Measurements from ENCODE around the gene EDA. TPM values are rescaled to one million over a fixed set of nuclear protein-coding genes. Genes with fewer than 3 reads are reported as not detected.

EDA gene
- polyA plus RNA-seq (ENCODE audit: insufficient read length in 3 of 3) = 1 to 10 TPM; 5.8 to 6.3 (median 6.1) TPM

GRCh38 chrX:69615779-69616456 is at the start of gene EDA:
TSS of gene EDA (plus strand) at chrX:69616113.
- peak in 2 of 3 donors; percentile 63 to 78 for DNase-seq (ENCODE audit: low read depth in 3 of 3, low spot score in 2 of 3)

- DNase-seq (ENCODE audit: low read depth in 3 of 3, low spot score in 2 of 3) = no peak
Measured at GRCh38 chrX:69568828-69569227, 47.1 kb upstream of the EDA start.

GRCh38 chrX:69597399-69597798 is 18.5 kb upstream of the EDA start:
- DNase-seq (ENCODE audit: low read depth in 3 of 3, low spot score in 2 of 3) = no peak

- DNase-seq (ENCODE audit: low read depth in 3 of 3, low spot score in 2 of 3) = no peak
Measured at GRCh38 chrX:69600182-69600581, 15.7 kb upstream of the EDA start.

- no peak for DNase-seq (ENCODE audit: low read depth in 3 of 3, low spot score in 2 of 3)
Measured at GRCh38 chrX:69603566-69604194, 12.2 kb upstream of the EDA start.

- DNase-seq (ENCODE audit: low read depth in 3 of 3, low spot score in 2 of 3) = no peak
Measured at GRCh38 chrX:69605521-69605920, 10.4 kb upstream of the EDA start.

GRCh38 chrX:69607616-69608015 is 8.3 kb upstream of the EDA start:
- DNase-seq (ENCODE audit: low read depth in 3 of 3, low spot score in 2 of 3) = no peak

- DNase-seq (ENCODE audit: low read depth in 3 of 3, low spot score in 2 of 3) = no peak
Measured at GRCh38 chrX:69613946-69614345, 2.0 kb upstream of the EDA start.

GRCh38 chrX:69614886-69615285 is 1.0 kb upstream of the EDA start:
- DNase-seq (ENCODE audit: low read depth in 3 of 3, low spot score in 2 of 3) = no peak

- DNase-seq (ENCODE audit: low read depth in 3 of 3, low spot score in 2 of 3) = no peak
Measured at GRCh38 chrX:69615342-69615741, 571 bp upstream of the EDA start.

- no peak for DNase-seq (ENCODE audit: low read depth in 3 of 3, low spot score in 2 of 3)
Measured at GRCh38 chrX:69616457-69617203, 717 bp downstream of the EDA start.

- DNase-seq (ENCODE audit: low read depth in 3 of 3, low spot score in 2 of 3) = no peak
Measured at GRCh38 chrX:69618803-69619202, 2.9 kb downstream of the EDA start.

- DNase-seq (ENCODE audit: low read depth in 3 of 3, low spot score in 2 of 3) = no peak
Measured at GRCh38 chrX:69626129-69626528, 10.2 kb downstream of the EDA start.

- DNase-seq (ENCODE audit: low read depth in 3 of 3, low spot score in 2 of 3) = no peak
Measured at GRCh38 chrX:69627744-69628143, 11.8 kb downstream of the EDA start.

GRCh38 chrX:69630147-69630546 is 14.2 kb downstream of the EDA start:
- no peak for DNase-seq (ENCODE audit: low read depth in 3 of 3, low spot score in 2 of 3)

- no peak for DNase-seq (ENCODE audit: low read depth in 3 of 3, low spot score in 2 of 3)
Measured at GRCh38 chrX:69664693-69665092, 48.8 kb downstream of the EDA start.

GRCh38 chrX:69670001-69670555 is 54.2 kb downstream of the EDA start:
- no peak for DNase-seq (ENCODE audit: low read depth in 3 of 3, low spot score in 2 of 3)

- no peak for DNase-seq (ENCODE audit: low read depth in 3 of 3, low spot score in 2 of 3)
Measured at GRCh38 chrX:69674891-69675290, 59.0 kb downstream of the EDA start.

GRCh38 chrX:69705818-69706217 is 89.9 kb downstream of the EDA start:
- DNase-seq (ENCODE audit: low read depth in 3 of 3, low spot score in 2 of 3) = no peak

- DNase-seq (ENCODE audit: low read depth in 3 of 3, low spot score in 2 of 3) = no peak
Measured at GRCh38 chrX:69718102-69718501, 102.2 kb downstream of the EDA start.

- DNase-seq (ENCODE audit: low read depth in 3 of 3, low spot score in 2 of 3) = no peak
Measured at GRCh38 chrX:69724307-69724706, 108.4 kb downstream of the EDA start.

- no peak for DNase-seq (ENCODE audit: low read depth in 3 of 3, low spot score in 2 of 3)
Measured at GRCh38 chrX:69740317-69740716, 124.4 kb downstream of the EDA start.
